Central memory CD4-positive, alpha-beta T cell (primary cell): ENCODE results near the gene UMOD.
"Not testable (repeated sequence)": the region's sequence is repeated elsewhere in the genome, so short reads cannot be mapped to it uniquely, and the experiment has no call there.

ENCODE experiments used
- DNase-seq: peaks from one replicate; pipeline ENCODE4 v3.0.0; 2022

The UMOD gene

DNA sequence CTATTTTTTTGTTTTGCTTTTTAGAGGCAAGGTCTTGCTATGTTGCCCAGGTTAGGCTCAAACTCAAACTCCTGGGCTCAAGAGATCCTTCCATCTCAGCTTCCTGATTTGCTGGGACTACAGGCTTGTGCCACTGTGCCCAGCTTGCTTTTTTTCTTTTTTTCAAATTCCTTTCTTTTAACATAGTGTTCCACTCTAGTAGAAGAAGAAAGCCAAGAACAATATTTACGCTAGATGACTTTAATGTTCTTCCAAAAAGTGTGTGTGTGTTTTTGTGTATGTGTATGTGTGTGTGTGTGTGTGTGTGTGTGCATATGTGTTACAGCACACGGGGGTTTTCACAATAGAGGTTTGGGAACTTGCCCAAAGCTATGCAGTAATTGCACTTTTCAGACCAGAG is 10.7 kb upstream of the UMOD start:
- DNase-seq: no peak

DNA sequence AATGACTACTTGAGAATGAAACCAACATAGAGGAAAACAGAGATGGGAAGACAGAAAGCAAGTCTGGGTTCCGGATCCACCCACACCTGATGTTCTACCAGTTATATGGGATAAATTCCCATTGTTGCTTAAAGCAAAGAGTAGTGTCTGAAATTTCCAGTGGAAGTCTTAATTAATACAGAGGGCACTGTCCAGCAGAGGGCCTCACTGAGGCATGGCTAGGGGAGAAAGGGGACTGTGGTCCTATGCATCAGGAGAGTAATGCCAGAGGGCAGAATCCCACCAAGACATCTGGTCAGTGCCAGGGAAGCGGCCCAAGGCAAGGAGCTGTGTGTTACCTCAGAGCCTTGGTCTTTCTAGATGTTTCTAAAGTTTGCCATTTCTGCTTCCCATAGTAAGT is 7.5 kb upstream of the UMOD start:
- DNase-seq: no peak

DNA sequence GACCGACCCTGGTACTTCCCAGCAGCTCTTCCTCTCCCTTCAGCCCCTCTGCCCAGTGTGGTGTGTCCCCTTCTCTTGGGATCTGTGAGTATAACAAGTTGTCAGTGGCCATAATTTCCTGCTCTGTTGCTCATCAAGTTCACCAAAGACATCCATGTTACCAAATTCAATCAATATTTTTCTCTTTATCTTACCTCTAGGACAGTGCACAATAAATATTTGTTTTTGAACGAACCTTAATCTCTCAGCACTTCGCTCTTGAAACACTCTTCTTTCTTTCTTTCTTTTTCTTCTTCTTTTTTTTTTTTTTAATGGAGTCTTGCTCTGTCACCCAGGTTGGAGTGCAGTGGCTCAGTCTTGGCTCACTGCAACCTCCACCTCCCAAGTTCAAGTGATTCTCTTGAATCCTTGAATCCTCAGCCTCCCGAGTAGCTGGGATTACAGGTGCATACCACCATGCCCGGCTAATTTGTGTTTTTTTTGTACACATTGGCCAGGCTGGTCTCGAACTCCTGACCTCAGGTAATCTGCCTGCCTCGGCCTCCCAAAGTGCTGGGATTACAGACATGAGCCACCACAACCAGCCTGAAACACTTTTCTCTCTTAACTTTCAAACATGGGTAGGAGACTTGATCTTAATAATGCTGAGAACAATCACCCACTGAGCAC is 2.7 kb upstream of the UMOD start:
- no peak for DNase-seq

DNA sequence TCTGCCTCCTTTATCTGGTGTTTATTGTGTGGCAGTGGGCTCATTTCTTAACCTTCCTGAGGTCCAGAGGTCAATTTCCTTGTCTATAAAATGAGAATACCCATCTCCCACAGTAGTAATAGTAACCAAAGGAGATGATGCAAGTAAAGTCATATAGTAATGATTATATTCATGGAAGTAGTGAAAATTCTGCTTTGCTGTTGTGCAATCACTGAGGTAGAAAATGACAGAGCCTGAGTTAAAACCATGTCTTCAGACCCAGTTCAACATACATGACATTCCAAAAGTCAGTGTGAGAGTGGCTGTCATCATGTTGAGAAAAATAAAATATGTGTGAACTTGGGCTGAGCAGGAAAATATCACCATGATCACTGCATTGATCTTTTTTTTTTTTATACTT is 864 bp upstream of the UMOD start:
- DNase-seq: no peak

DNA sequence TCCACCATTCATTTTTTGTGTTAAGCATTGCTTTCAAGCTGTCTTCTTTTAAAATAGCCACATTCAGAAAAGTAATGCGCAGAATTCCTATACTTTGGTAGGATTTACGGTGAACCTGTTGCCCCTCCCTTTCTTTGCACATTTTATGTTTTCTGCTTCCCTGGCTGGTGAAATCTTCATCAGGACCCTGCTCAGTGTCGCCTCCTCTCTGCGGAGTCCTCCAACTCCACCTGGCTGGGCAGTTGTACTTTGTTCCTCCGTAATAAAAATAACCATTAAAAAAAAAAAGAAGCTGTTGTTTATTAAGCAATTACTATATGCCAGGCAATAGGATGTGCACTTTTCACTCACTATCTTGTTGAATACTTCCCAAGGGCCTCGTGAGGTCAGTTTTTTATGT is 2.9 kb downstream of the UMOD start:
- DNase-seq: no peak

DNA sequence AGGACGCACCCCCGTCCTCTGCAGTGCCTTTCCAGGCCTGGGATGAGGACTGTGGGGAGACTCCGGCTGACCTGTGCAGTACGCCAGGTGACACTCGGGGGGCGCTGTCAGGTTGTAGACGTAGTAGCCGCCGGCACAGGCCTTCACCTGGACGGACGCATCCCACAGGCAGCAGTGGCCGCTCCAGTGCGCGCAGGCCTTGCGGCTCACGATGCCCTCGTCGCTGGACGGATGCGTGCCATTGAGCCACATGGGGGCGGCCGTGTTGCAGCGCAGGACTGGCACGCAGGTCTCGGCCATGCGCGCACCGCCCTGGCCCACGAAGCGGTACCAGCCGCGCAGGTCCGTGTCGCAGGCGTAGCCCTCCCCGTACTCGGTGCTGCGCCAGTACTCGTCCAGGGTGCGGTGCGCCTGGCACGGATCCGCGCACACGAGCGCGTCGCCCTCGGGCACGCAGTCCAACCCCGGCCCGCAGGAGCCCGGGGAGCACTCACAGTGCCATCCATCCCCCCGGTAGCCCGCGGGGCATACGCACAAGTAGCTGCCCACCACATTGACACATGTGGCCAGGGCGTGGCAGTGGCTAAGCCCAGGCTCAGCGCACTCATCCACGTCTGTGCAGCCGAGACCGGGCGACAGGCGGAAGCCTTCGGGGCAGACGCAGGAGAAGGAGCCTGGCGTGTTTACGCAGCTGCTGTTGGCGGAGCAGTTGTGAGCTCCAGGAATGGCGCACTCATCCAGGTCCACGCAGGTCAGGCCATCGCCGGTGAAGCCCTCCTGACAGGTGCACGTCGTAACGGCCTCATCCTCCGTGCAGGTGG is 3.9 kb downstream of the UMOD start:
- DNase-seq: no peak

DNA sequence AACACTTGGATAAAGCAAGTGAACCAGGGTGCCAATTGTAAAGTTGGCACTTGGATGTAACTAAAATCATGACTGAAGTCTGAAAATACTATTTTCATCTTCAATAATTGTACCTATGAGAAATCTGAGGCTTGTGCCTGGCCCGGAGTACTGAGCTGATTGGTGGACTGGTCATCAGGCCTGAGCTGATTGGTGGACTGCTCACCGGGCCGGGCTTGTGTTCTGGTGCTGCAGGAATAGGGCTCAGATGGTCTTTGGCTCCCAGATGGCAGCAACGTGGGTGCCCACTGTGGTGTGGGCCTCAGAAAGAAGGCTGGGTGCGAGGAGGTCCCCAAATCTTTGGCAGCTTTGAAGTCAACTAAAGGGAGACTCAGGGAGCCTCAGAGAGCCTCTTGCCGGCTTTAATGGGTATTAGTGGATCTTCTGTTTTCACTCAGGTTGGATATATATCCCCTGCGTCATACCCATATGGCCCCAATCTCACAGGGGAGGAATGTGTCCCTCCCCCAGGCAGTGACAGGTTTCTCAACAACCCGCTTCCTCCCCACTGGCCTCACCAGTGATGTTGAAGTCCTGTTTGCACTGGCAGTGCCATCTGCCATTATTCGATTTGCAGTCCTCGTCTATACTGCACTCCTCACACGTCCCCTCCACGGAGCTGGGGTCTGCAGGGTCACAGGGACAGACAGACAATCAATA is 4.7 kb downstream of the UMOD start:
- DNase-seq: no peak

DNA sequence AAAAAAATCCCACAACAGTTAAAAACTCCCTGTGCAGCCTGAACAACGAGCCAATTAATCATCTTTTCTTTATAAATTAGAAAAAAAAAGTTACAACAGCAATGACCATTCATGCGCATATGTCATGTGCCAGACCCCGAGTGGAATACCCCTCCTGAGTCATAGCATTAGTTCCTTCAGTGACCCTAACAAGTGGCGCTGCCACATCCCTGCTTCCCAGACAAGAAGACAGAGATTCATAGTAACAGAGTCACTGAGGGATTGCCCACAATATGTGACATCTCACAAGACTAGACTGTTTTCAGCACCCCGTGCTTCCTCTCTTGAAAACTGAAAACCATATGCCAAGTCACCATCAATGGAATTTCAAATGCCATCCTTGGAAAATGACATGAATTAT is 7.9 kb downstream of the UMOD start:
- no peak for DNase-seq

DNA sequence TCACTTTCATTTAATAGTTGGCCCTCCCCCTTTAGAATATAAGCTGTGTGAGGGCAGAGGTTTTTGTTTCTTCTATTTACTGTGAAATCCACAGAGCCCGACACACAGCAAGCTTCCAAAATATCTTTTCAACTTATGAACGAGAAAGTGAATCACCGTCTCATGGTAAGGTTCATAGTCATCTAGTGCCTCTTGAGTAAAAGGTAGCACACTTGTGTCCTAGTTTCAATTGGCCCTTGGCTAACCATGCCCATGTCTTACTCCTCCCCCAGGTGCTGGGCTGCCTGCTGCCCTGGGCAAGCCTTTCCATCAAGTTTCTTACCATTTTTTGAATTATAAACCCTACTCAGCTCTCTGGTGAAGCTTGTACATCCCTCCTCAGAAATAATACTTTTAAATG is 12.8 kb downstream of the UMOD start:
- no peak for DNase-seq

DNA sequence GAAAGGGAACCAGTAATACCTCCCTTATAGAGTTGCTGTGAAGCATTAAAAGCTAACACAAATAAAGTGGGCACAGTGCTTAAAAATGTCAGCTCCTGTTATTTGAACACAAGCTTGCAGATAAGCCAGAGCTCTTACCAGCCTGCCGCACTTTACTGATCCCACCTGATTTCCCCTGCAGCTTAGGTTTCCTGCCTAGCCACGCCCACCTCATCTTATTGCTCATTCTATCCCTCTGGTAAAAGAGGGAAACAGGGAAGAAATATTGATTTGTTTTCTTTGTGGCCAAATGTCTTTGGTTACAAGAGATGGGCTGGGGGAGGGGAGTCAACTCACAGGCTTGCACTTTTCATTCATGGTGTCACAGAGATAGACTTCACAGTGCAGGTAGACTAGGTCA is 15.6 kb downstream of the UMOD start:
- DNase-seq: no peak

DNA sequence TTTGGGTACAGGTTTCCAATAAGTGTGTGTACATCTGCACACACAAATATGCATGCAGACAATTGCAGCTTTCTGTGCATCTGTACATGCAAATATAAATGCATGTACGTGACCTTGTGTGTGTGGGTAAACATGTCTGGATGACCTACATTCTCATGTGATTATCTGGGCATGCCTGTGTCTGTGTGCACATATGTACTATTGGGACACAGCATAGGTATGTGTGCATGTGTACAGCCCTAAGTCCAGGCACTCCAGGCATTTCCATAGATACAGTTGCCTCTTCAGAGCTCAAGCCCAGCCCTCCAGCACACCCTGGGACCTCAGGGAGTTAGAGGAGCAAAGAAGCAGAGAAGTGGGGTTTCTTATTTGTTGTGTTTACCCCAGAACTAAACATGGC is 18.1 kb downstream of the UMOD start:
- no peak for DNase-seq

DNA sequence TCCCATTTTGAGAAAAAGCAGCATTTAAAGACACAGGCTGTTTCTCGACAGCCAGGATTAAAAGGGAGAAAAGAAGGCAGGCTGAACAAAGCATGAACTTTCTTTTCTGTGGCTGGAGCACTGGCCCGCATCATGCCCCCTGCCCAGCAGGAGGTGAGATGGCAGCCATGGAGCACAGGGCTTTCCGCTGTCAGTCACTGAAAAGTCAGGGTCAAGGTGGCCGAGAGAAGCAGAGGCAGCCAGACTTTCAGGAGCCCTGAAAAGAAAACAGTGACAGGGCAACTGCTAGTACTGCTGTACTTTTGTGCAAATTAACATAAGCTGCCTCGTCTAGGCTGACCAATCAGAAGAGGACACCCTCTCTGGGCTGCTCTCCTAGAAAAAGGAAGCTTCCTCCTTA is 19.4 kb downstream of the UMOD start:
- no peak for DNase-seq

DNA sequence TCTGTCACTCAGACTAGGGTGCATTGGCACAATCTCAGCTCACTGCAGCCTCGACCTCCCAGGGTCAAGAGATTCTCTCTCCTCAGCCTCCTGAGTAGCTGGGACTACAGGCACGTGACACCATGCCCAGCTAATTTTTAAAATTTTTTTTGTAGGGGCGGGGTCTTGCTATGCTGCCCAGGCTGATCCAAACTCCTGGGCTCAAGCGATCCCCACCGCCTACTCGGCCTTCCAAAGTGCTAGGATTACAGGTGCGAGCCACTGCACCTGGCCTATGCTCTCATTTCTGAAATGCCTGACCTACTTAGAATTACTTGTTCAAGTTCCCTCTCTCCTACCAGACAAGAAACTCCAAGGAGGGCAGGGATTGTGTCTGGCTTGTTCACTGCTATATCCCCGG is 20.1 kb downstream of the UMOD start:
- DNase-seq: no peak

DNA sequence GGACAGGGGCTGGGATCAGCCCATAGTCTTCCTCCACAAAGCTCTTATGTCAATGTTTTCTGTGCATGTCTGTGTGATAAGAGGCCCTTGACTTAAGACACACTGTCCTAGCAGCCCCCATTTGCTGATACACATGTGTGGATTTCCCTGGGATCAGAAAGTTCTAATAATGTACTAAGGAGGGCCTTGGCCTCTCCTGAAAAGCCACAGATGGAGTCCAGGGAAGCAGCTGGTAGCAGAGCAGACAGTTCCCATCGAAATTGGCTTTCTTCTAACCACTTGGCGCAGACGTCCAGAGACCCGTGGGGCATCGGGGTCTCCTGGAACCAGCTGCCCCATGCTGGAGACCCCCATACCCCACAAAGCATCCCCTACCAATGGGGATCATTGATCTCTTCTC is 20.9 kb downstream of the UMOD start:
- DNase-seq: no peak

DNA sequence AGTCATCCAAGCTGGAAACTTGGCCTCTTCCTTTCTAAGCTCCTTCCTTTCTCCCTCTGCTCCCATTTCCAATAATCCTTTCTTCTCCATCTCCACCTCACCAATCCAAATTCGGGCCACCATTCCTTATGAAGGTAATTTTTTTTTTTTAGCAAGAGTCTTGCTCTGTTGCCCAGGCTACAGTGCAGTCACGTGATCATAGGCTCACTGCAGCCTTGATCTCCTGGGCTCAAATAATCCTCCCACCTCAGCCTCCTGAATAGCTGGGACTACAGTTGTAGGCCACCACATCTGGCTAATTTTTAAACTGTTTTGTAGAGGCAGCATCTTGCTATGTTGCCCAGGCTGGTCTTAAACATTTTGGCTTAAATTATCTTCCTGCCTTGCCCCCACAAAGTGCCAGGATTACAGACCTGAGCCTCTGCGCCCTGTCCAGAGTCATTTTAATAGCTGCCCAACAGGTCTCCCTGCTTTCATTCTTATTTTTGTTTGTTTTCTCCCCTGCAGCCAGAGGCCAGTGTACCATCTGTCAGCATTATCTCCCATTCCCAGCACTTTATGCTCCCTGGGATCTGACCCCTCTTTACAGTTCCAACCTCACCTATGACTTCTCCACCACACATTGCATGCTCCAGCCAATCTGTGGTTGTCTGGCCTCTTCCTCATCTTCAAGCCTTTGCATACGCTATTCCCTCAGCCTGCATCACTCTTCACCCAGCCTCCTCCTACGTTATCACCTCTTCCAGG is 22.9 kb downstream of the UMOD start:
- no peak for DNase-seq

DNA sequence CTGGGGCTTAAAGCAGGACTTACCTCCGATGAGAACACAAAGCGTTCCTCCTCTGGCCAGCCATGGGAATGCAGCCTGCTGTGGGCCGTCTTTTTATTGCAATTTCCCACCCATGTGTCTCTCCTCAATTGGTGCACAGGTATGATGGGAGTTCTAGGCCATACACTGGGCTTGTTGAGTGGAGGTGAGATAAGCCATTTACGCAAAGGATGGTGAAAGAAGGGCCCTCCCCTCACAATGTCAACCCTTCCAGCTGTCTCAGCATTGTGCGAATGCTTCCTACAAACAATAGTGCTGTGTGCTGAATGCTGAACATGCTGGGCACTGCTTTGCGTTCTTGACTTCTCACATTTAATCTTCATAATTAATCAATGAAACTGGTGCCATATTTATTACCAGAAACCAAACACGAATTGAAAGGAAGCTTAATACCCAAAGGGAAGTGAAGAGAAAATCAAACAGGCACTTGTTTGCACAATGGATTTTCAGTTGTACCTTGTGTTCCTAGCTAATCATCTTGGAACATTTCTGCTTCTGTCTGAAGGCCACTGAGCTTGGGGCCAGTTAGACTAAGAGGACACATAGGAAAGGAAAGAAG is 25.0 kb downstream of the UMOD start, which contains the start of gene GP2:
GP2 (minus strand) TSS at position 70 of the 598 bp plus-strand sequence. CDS start 1,082 bp downstream, outside the sequence.
- DNase-seq: no peak

DNA sequence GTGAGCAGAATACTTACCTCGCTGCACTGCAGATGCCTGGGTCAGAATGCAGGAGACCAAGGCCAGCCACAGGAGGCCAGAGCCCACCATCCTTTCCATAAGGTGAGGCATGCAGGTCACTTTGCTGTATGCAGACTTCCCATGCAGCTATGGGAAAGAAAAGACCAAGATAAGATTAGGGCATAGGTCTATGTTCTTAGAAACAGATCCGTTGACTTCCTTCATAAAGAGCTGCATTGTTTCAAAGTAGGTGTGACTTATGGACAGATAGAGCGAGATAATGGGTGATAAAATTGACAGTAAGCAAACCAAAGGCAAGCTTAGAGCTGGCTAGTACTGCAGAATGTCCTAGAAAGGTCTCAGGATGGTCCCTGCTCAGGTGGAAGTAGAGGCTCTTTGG is 26.2 kb downstream of the UMOD start:
- DNase-seq: no peak

DNA sequence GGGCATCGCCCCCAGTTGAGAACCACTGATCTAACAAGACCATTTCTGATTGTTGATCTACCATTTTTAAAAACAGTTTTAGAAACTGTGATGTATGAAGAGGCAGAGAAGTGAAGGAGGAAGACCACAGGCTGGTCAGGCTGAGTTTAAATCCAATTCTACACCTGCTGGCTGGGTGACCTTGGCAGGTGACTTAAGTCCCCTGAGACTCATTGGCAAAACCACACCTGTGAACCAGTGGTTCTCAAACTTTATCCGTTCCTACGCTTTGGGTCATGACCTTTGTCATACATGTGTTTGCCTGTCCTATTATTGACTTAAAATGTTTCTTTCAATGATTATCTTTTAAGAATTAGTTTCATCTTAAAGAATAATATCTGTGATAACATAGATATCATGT is 27.5 kb downstream of the UMOD start:
- no peak for DNase-seq

DNA sequence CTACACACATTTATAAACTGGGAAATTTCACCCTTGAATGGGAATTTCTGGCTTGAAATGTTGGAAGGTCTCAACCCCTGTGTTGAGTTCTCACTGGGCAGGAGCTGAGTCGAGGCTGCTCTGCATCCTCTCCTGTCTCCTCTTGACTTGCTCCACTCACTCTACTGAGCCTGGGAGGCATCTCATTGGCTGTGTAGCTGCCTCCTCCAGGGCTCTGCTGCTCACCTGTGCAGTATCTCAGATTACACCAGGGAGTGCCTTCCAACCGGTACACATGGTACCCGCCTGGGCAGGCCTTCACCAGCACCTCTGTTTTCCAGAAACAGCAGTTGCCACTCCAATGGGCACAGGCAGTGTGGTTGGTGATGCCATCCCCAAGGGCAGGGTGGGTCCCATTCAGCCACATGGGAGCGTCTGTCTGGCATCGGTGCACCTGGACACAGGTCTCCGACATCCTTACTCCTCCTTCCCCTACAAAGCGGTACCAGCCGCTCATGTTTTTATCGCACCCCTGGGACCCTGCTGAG is 28.9 kb downstream of the UMOD start:
- no peak for DNase-seq

DNA sequence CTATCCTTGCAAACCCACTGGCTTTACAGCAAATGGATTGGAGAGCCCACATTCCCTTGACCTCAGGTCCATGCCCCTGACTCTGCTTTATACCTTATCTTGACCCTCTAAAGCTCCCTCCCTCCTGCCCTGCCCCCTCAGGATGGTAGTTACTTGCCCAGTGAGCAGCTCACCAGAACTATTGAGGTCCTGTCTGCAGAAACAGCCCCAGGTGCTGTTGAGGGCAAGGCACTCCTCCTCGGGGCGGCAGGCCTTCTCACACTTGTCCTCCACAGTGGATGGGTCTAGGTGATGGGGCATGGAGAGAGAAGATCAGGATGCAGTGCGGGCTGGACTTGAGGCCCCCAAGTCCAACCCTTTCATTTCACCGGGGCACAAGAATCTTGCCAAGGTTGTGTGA is 29.8 kb downstream of the UMOD start:
- no peak for DNase-seq

DNA sequence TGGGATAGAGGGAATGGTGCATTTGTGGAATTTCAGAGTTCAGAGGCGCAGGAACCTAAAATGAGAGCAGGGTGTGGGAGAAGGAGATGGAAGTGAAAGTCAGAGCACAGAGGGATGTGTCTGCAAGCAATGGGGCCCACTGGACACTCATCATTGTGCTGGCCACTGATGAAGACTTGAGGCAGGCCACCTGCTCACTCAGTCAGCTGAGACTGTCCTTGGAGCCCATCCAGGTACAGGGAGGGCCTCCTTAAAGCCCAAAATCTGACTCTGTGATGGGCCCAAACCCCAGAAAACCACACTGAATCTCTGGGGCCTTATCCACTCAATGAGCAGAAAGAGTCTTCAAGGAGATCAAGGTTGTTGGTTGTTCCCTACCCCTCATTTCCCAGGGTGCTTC is 30.8 kb downstream of the UMOD start:
- no peak for DNase-seq

DNA sequence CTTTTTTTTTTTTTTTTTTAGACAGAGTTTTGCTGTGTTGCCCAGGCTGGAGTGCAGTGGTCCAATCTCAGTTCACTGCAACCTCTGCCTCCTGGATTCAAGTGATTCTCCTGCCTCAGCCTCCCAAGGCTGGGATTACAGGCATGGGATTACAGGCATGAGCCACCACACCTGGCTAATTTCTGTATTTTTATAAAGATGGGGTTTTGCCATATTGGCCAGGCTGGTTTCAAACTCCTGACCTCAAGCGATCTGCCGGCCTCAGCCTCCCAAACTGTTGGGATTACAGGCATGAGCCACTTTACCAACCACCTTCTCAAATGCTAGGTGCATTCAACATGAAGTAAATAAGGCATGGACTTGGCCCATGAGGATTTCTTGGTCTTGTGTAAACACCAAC is 31.5 kb downstream of the UMOD start:
- DNase-seq: not testable (repeated sequence)

DNA sequence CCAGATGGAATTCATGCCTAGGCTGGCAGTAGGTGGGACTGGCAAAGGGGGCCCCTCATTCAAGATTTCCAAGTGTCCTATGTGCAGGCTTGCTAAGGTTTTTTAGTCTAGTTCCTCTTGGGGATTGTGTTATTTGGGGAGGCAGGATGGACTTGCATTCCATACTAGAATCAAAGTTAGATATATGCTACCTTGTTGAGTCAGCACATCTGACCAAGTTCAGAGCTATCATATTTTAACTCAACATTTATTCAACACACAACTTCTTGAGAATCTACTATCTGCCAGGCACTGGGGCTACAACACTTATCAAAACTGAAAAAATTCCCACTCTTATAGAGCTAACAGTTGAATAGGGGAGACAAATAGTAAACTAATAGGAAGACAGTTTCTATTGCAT is 31.9 kb downstream of the UMOD start:
- no peak for DNase-seq
